SK-N-SH treated with all-trans-retinoic acid at 6 μM for 48 hours (cell line): ENCODE data around the gene KIAA0825.

Experiments used
- ATAC-seq: fragments of 200-7000 bp; cut with Tn5 transposase; 3 replicates; pipeline ENCODE4 v1.9.1; 2020; ENCODE audit warnings: mild to moderate bottlenecking, moderate library complexity
- ARNTL ChIP-seq: fragments of 450-650 bp; formaldehyde crosslinking; IDR thresholded peaks from 2 replicates; pipeline ENCODE4 v1.5.0; 2020; ENCODE audit warnings: low read depth, mild to moderate bottlenecking, moderate library complexity, borderline replicate concordance
- BACH2 ChIP-seq: fragments of 250-450 bp; sonication (Bioruptor Pico); IDR thresholded peaks from 2 replicates; pipeline ENCODE4 v1.9.0; 2021; ENCODE audit warnings: mild to moderate bottlenecking, borderline replicate concordance
- CSDC2 ChIP-seq: fragments of 250-450 bp; sonication (Bioruptor Pico); IDR thresholded peaks from 2 replicates; pipeline ENCODE4 v1.5.0; 2020; ENCODE audit warnings: mild to moderate bottlenecking, moderate library complexity
- CSRNP3 ChIP-seq: fragments of 250-450 bp; sonication (Bioruptor Pico); IDR thresholded peaks from 2 replicates; pipeline ENCODE4 v1.5.1; 2021; ENCODE audit warnings: mild to moderate bottlenecking, moderate library complexity
- ESRRG ChIP-seq: fragments of 250-450 bp; sonication (Bioruptor Pico); IDR thresholded peaks from 2 replicates; pipeline ENCODE4 v1.6.1; 2021; ENCODE audit warnings: mild to moderate bottlenecking
- GLIS3 ChIP-seq: fragments of 250-450 bp; sonication (Bioruptor Pico); IDR thresholded peaks from 2 replicates; pipeline ENCODE4 v1.5.0; 2020; ENCODE audit warnings: mild to moderate bottlenecking, moderate library complexity
- ISL1 ChIP-seq: fragments of 250-450 bp; sonication (Bioruptor Pico); IDR thresholded peaks from 2 replicates; pipeline ENCODE4 v2.1.2; 2022; ENCODE audit warnings: mild to moderate bottlenecking, moderate library complexity
- OSR1 ChIP-seq: fragments of 250-450 bp; sonication (Bioruptor Pico); IDR thresholded peaks from 2 replicates; pipeline ENCODE4 v1.8.0; 2022; ENCODE audit warnings: moderate library complexity, mild to moderate bottlenecking, inconsistent platforms
- PATZ1 ChIP-seq: fragments of 250-450 bp; sonication (Bioruptor Pico); IDR thresholded peaks from 2 replicates; pipeline ENCODE4 v1.8.0; 2020; ENCODE audit warnings: mild to moderate bottlenecking, moderate library complexity, borderline replicate concordance
- PPARA ChIP-seq: fragments of 250-450 bp; sonication (Bioruptor Pico); IDR thresholded peaks from 2 replicates; pipeline ENCODE4 v1.5.0; 2020; ENCODE audit warnings: mild to moderate bottlenecking, borderline replicate concordance
- RARB ChIP-seq: fragments of 250-450 bp; sonication (Bioruptor Pico); IDR thresholded peaks from 2 replicates; pipeline ENCODE4 v1.8.0; 2021; ENCODE audit warnings: mild to moderate bottlenecking, moderate library complexity
- SNAI2 ChIP-seq: fragments of 250-450 bp; sonication (Bioruptor Pico); IDR thresholded peaks from 2 replicates; pipeline ENCODE4 v1.5.0; 2020; ENCODE audit warnings: mild to moderate bottlenecking, moderate library complexity
- TCF4 ChIP-seq: fragments of 250-450 bp; sonication (Bioruptor Pico); IDR thresholded peaks from 2 replicates; pipeline ENCODE4 v1.8.0; 2021; ENCODE audit warnings: mild to moderate bottlenecking, moderate library complexity, borderline replicate concordance
- TOX ChIP-seq: fragments of 250-450 bp; sonication (Bioruptor Pico); IDR thresholded peaks from 2 replicates; pipeline ENCODE4 v1.8.0; 2021; ENCODE audit warnings: mild to moderate bottlenecking, moderate library complexity, borderline replicate concordance
- ZC3H10 ChIP-seq: fragments of 250-450 bp; sonication (Bioruptor Pico); IDR thresholded peaks from 2 replicates; pipeline ENCODE4 v1.5.1; 2021; ENCODE audit warnings: mild to moderate bottlenecking, moderate library complexity
- ZFP3 ChIP-seq: fragments of 250-450 bp; sonication (Bioruptor Pico); IDR thresholded peaks from 2 replicates; pipeline ENCODE4 v1.5.0; 2020; ENCODE audit warnings: mild to moderate bottlenecking, moderate library complexity
- ZFP30 ChIP-seq: fragments of 450-650 bp; formaldehyde crosslinking; IDR thresholded peaks from 2 replicates; pipeline ENCODE4 v1.5.0; 2022; ENCODE audit warnings: mild to moderate bottlenecking, moderate library complexity
- ZNF565 ChIP-seq: fragments of 450-650 bp; formaldehyde crosslinking; conservative IDR thresholded peaks from 2 replicates; pipeline ENCODE4 v1.5.0; 2020; ENCODE audit warnings: low read depth, mild to moderate bottlenecking, moderate library complexity
- ZNF70 ChIP-seq: fragments of 450-650 bp; formaldehyde crosslinking; IDR thresholded peaks from 2 replicates; pipeline ENCODE4 v1.5.0; 2020; ENCODE audit warnings: mild to moderate bottlenecking, moderate library complexity
- ZNF8 ChIP-seq: fragments of 450-650 bp; formaldehyde crosslinking; IDR thresholded peaks from 2 replicates; pipeline ENCODE4 v1.5.0; 2020; ENCODE audit warnings: mild to moderate bottlenecking, moderate library complexity
- TF ChIP-seq, protein P1 (sequence below): fragments of 250-450 bp; sonication (Bioruptor Pico); IDR thresholded peaks from 2 replicates; pipeline ENCODE4 v1.5.0; 2020; ENCODE audit warnings: mild to moderate bottlenecking, moderate library complexity
- TF ChIP-seq, protein P2 (sequence below): fragments of 250-450 bp; sonication (Bioruptor Pico); IDR thresholded peaks from 2 replicates; pipeline ENCODE4 v1.5.1; 2020; ENCODE audit warnings: low read depth, mild to moderate bottlenecking, moderate library complexity
- TF ChIP-seq, protein P3 (sequence below): fragments of 250-450 bp; sonication (Bioruptor Pico); IDR thresholded peaks from 2 replicates; pipeline ENCODE4 v1.8.0; 2021; ENCODE audit warnings: low read depth, mild to moderate bottlenecking, moderate library complexity, borderline replicate concordance

KIAA0825 gene

DNA sequence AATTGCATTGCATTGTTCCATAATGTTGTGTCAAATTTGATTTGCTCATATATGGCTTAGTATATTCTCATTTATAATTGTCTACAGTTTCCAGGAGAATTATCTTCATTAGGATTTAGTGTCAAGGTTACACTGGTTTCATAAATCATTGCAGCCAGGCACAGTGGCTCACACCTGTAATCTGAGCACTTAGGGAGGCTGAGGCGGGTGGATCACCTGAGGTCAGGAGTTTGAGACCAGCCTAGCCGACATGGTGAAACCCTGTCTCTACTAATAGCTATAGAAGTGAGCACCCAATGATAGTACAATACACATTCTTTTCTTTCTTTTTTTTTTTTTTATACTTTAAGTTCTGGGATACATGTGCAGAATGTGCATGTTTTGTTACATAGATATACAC, 282.5 kb downstream of the KIAA0825 start (continued):
- TF ChIP-seq, protein P1, sequence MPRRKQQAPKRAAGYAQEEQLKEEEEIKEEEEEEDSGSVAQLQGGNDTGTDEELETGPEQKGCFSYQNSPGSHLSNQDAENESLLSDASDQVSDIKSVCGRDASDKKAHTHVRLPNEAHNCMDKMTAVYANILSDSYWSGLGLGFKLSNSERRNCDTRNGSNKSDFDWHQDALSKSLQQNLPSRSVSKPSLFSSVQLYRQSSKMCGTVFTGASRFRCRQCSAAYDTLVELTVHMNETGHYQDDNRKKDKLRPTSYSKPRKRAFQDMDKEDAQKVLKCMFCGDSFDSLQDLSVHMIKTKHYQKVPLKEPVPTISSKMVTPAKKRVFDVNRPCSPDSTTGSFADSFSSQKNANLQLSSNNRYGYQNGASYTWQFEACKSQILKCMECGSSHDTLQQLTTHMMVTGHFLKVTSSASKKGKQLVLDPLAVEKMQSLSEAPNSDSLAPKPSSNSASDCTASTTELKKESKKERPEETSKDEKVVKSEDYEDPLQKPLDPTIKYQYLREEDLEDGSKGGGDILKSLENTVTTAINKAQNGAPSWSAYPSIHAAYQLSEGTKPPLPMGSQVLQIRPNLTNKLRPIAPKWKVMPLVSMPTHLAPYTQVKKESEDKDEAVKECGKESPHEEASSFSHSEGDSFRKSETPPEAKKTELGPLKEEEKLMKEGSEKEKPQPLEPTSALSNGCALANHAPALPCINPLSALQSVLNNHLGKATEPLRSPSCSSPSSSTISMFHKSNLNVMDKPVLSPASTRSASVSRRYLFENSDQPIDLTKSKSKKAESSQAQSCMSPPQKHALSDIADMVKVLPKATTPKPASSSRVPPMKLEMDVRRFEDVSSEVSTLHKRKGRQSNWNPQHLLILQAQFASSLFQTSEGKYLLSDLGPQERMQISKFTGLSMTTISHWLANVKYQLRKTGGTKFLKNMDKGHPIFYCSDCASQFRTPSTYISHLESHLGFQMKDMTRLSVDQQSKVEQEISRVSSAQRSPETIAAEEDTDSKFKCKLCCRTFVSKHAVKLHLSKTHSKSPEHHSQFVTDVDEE (CRISPR knock-in tag): no peak
- TF ChIP-seq PATZ1 (CRISPR knock-in tag): no peak
- no peak for TF ChIP-seq RARB (CRISPR knock-in tag)
- TF ChIP-seq ZNF70 (CRISPR knock-in tag): no peak

DNA sequence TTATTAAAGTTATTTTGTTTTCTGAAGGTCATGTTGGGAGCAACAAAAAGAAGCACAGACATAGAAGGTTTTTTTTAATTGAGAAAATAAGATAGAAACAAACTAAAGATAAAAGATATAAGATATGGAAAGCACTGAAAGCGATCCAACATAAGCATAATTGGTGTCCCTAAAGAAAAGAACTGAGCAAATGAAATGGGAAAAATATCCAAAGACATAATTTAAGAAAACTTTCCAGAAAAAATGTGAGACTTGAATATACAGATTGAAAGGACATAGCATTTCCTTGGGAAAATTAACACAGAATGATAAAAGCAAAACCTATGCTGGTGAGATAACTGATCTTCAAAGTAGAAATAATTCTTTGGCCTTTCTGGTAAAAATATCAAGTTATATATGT, 289.3 kb downstream of the KIAA0825 start:
- TF ChIP-seq GLIS3 (CRISPR knock-in tag) (no peak), ZC3H10 (CRISPR knock-in tag) (no peak), OSR1 (CRISPR knock-in tag) (no peak), ZNF8 (CRISPR knock-in tag) (no peak), ARNTL (CRISPR knock-in tag) (no peak), ZFP30 (CRISPR knock-in tag) (no peak), TCF4 (CRISPR knock-in tag) (no peak), SNAI2 (CRISPR knock-in tag) (no peak), TOX (CRISPR knock-in tag) (no peak), ISL1 (CRISPR knock-in tag) (no peak), PPARA (CRISPR knock-in tag) (no peak), ZFP3 (CRISPR knock-in tag) (no peak), BACH2 (no peak), ZNF70 (CRISPR knock-in tag) (no peak), CSDC2 (CRISPR knock-in tag) (no peak)
- TF ChIP-seq, protein P1 (CRISPR knock-in tag): no peak
- TF ChIP-seq, protein P2, sequence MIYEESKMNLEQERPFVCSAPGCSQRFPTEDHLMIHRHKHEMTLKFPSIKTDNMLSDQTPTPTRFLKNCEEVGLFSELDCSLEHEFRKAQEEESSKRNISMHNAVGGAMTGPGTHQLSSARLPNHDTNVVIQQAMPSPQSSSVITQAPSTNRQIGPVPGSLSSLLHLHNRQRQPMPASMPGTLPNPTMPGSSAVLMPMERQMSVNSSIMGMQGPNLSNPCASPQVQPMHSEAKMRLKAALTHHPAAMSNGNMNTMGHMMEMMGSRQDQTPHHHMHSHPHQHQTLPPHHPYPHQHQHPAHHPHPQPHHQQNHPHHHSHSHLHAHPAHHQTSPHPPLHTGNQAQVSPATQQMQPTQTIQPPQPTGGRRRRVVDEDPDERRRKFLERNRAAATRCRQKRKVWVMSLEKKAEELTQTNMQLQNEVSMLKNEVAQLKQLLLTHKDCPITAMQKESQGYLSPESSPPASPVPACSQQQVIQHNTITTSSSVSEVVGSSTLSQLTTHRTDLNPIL (CRISPR knock-in tag): no peak
- TF ChIP-seq, protein P3, sequence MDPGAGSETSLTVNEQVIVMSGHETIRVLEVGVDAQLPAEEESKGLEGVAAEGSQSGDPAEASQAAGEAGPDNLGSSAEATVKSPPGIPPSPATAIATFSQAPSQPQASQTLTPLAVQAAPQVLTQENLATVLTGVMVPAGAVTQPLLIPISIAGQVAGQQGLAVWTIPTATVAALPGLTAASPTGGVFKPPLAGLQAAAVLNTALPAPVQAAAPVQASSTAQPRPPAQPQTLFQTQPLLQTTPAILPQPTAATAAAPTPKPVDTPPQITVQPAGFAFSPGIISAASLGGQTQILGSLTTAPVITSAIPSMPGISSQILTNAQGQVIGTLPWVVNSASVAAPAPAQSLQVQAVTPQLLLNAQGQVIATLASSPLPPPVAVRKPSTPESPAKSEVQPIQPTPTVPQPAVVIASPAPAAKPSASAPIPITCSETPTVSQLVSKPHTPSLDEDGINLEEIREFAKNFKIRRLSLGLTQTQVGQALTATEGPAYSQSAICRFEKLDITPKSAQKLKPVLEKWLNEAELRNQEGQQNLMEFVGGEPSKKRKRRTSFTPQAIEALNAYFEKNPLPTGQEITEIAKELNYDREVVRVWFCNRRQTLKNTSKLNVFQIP: no peak
- TF ChIP-seq, all 23 proteins: peak for 0
- no peak for ATAC-seq

DNA sequence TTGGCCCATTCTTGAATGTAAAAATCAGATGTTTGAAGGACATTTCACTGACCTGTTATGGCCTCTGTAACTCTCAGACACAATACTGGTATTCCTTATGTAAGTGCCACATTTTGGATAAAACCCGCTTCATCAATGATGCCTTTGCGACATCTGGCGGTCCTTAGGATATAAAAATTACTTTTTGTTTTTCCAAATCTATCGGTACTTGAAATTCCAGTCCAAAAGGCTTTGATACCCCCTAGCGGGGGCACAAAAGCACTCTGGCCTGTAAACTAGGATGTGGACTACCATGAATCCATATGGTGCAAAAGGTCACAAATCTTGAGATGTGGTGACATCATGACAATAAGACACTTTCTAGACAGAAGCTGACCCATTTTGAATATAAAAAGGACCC, 291.8 kb downstream of the KIAA0825 start:
- no peak for ATAC-seq

More for the DNA sequence above, 291.8 kb downstream of the KIAA0825 start:
- no peak for TF ChIP-seq PPARA (CRISPR knock-in tag)
- TF ChIP-seq CSRNP3 (CRISPR knock-in tag): no peak
- TF ChIP-seq ARNTL (CRISPR knock-in tag): no peak
- TF ChIP-seq ZFP30 (CRISPR knock-in tag): no peak
- no peak for TF ChIP-seq ZNF565 (CRISPR knock-in tag)
- no peak for TF ChIP-seq ESRRG (CRISPR knock-in tag)
- TF ChIP-seq ISL1 (CRISPR knock-in tag): no peak
- TF ChIP-seq ZNF70 (CRISPR knock-in tag): no peak
